Right renal pelvis (tissue), 4 donors: ENCODE measurements around the gene RBM15B. TPM values are rescaled to one million over a fixed set of nuclear protein-coding genes. Genes with fewer than 3 reads are reported as not detected.
"Not testable (repeated sequence)": the region's sequence is repeated elsewhere in the genome, so short reads cannot be mapped to it uniquely, and the experiment has no call there.

Experiments used
- DNase-seq, 4 donors: peaks; one replicate each; pipeline ENCODE4 v3.0.0-alpha.2; 2013; ENCODE audit warnings: low read depth in 4 of 4, low spot score in 3 of 4, missing footprints in 1 of 4
- polyA plus RNA-seq, 4 donors: library from polyadenylated mRNA; unstranded; fragments of 120-200 nt; gene quantifications; one replicate each; pipeline ENCODE4 v1.2.1, GENCODE V29; 2013; ENCODE audit not compliant: insufficient read length in 4 of 4

RBM15B gene
- 10 to 100 TPM; 38.6 to 42.3 (median 41.4) TPM for polyA plus RNA-seq

- peak; percentile 86 to 91 (median 90) for DNase-seq
These were observed at the start of gene RBM15B for GRCh38 chr3:51391075-51391565. RBM15B (plus strand) TSS chr3:51391285; CDS start chr3:51391400, 115 bp downstream.

- DNase-seq, result no peak
These were observed 47.0 kb upstream of the RBM15B start for GRCh38 chr3:51343918-51344687.

- no peak for DNase-seq
These were observed 40.3 kb upstream of the RBM15B start for GRCh38 chr3:51350751-51351150.

GRCh38 chr3:51353131-51353530 lies 38.0 kb upstream of the RBM15B start:
- DNase-seq, result no peak

- no peak for DNase-seq
These were observed 37.4 kb upstream of the RBM15B start for GRCh38 chr3:51353691-51354090.

GRCh38 chr3:51354172-51354571 lies 36.9 kb upstream of the RBM15B start:
- DNase-seq, result no peak

- DNase-seq, result no peak
These were observed 36.1 kb upstream of the RBM15B start for GRCh38 chr3:51354731-51355615.

GRCh38 chr3:51355891-51356578 lies 35.0 kb upstream of the RBM15B start:
- no peak for DNase-seq

- no peak for DNase-seq
These were observed 33.2 kb upstream of the RBM15B start for GRCh38 chr3:51357856-51358255.

- no peak for DNase-seq
These were observed 32.1 kb upstream of the RBM15B start for GRCh38 chr3:51358981-51359380.

GRCh38 chr3:51360806-51361205 lies 30.3 kb upstream of the RBM15B start:
- no peak for DNase-seq

GRCh38 chr3:51361746-51362145 lies 29.3 kb upstream of the RBM15B start:
- no peak for DNase-seq

- no peak for DNase-seq
These were observed 28.6 kb upstream of the RBM15B start for GRCh38 chr3:51362476-51362875.

- not testable (repeated sequence) for DNase-seq
These were observed 22.8 kb upstream of the RBM15B start for GRCh38 chr3:51368276-51368675.

GRCh38 chr3:51371943-51372557 lies 19.0 kb upstream of the RBM15B start:
- peak in 3 of 4 donors; percentile 57 to 60 (median 58) for DNase-seq

GRCh38 chr3:51373658-51374421 lies 17.2 kb upstream of the RBM15B start:
- no peak for DNase-seq

- no peak for DNase-seq
These were observed 16.6 kb upstream of the RBM15B start for GRCh38 chr3:51374456-51374855.

- no peak for DNase-seq
These were observed 15.9 kb upstream of the RBM15B start for GRCh38 chr3:51375136-51375535.

- DNase-seq, result no peak
These were observed 15.5 kb upstream of the RBM15B start for GRCh38 chr3:51375571-51375970.

- no peak for DNase-seq
These were observed 13.0 kb upstream of the RBM15B start for GRCh38 chr3:51378065-51378464.
